ENCODE data around the gene AKAP8. TPM values are rescaled to one million over a fixed set of nuclear protein-coding genes. Genes with fewer than 3 reads are reported as not detected.

AKAP8 gene
- total RNA-seq, 1 experiment from 2014 or later, result 35.8 TPM

- no TSS peak for BruUV-seq (replicated peaks)
These were observed 23.0 kb upstream of the AKAP8 start for GRCh38 chr19:15402411-15403150.

DNA sequence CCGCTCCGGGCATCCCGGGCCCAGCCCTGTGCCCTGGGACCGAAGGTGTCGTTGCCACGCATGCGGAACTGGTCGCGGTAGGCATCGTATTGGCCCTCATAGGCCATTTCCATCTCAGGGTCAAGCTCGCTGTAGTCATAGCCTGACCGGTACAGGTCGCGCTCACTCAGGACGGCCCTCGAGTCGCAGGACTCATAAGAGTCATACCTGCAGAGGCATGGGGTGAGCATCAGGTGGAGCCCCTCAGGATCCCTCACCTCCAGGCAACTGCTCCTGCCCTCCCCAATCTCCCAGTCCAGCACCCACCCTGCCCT, 21.8 kb upstream of the AKAP8 start:
- DNase-seq, result no peak
- no peak overlapping the region for H3K4me3 Mint-ChIP-seq (ENCODE audit: low read depth, unreplicated experiment)
- H3K4me1 Mint-ChIP-seq (ENCODE audit: low read depth, unreplicated experiment), result peaks cover 14% of the 10 kb centered on the region
- no peak for TF ChIP-seq CTCF (IDR thresholded peaks at IDR 0.05; ENCODE audit: unreplicated experiment)
- peaks cover 48% of the 10 kb centered on the region for H3K36me3 Mint-ChIP-seq (ENCODE audit: insufficient read depth, unreplicated experiment)
- CTCF ChIA-PET, result interaction anchor here (0.6 kb wide), 1 partner anchor 1016 kb away, joined by 5 read pairs; no protein-coding TSS in a partner anchor
- no peak overlapping the region for H3K27ac Mint-ChIP-seq (ENCODE audit: unreplicated experiment)
- no peaks in the 10 kb centered on the region for H3K27me3 Mint-ChIP-seq (ENCODE audit: unreplicated experiment)
- no TSS peak for BruUV-seq (replicated peaks)
- intact Hi-C loops (cut with micrococcal nuclease; ENCODE audit: unreplicated experiment), result no loop called here
- no peaks in the 10 kb centered on the region for H3K9me3 Mint-ChIP-seq (ENCODE audit: low read depth, unreplicated experiment)

More at GRCh38 chr19:15402411-15403150, 23.0 kb upstream of the AKAP8 start:
- Mint-ChIP-seq H3K27ac (ENCODE audit: unreplicated experiment) (no peak overlapping the region), H3K4me3 (ENCODE audit: low read depth, unreplicated experiment) (no peak overlapping the region), H3K27me3 (ENCODE audit: unreplicated experiment) (no peaks in the 10 kb centered on the region), H3K9me3 (ENCODE audit: low read depth, unreplicated experiment) (no peaks in the 10 kb centered on the region), H3K4me1 (ENCODE audit: low read depth, unreplicated experiment) (peaks cover 16% of the 10 kb centered on the region), H3K36me3 (ENCODE audit: insufficient read depth, unreplicated experiment) (peaks cover 44% of the 10 kb centered on the region)
- CTCF ChIA-PET, result interaction anchor here (0.7 kb wide), 1 partner anchor 110 kb away, joined by 3 read pairs; no protein-coding TSS in a partner anchor
- DNase-seq, result no peak
- no peak for TF ChIP-seq CTCF (IDR thresholded peaks at IDR 0.05; ENCODE audit: unreplicated experiment)
- intact Hi-C loops (cut with micrococcal nuclease; ENCODE audit: unreplicated experiment), result no loop called here

DNA sequence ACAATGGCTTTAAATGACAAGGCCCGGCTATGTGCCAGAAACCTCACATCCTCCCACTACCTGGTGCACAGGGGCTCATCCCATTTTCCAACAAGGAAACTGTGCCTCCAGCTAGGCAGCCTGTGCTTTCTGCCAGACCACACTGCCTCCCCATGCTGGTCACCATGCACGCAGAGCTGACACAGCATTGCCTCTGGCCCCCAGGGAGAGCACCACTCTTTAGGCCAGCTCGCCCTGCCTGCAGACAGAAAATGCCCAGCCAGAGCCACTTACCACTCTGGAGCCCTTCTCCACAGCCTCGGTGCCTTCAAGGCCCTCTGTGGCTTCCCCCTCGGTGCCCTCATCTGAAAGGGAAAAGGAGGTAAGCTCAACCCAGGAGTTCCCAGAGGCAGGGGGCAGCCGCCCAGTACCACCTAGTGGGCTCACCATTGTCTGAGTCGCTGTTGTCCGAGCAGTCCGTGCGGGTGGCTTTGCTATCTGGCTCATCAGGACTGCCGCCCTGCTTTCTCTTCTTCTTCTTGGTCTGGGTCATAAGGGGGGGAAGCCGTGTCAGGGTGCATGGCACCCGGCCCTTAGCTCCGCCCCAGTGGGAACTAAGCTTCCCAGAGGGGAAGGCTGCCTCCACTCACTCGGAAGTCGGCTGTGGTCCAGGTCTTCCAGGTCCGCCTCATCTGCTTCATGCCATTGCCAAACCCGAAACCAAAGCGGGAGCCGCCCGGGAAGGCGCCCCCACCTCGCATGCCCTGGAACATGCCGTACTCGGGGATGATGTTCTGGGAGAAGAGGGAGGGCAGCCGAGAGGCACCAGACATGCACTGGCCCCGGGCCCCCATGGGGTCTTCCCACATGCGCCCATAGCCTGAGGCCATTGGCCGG, 21.2 kb upstream of the AKAP8 start:
- no peak for TF ChIP-seq CTCF (IDR thresholded peaks at IDR 0.05; ENCODE audit: unreplicated experiment)
- H3K27me3 Mint-ChIP-seq (ENCODE audit: unreplicated experiment), result no peaks in the 10 kb centered on the region
- CTCF ChIA-PET, result interaction anchor here (0.6 kb wide), 1 partner anchor 1015 kb away, joined by 5 read pairs; no protein-coding TSS in a partner anchor
- no peak overlapping the region for H3K4me3 Mint-ChIP-seq (ENCODE audit: low read depth, unreplicated experiment)
- no peaks in the 10 kb centered on the region for H3K9me3 Mint-ChIP-seq (ENCODE audit: low read depth, unreplicated experiment)
- peaks cover 8% of the 10 kb centered on the region for H3K4me1 Mint-ChIP-seq (ENCODE audit: low read depth, unreplicated experiment)
- H3K27ac Mint-ChIP-seq (ENCODE audit: unreplicated experiment), result no peak overlapping the region
- intact Hi-C loops (cut with micrococcal nuclease; ENCODE audit: unreplicated experiment), result no loop called here
- H3K36me3 Mint-ChIP-seq (ENCODE audit: insufficient read depth, unreplicated experiment), result peaks cover 47% of the 10 kb centered on the region
- no peak for DNase-seq
- BruUV-seq (replicated peaks), result TSS peak; percentile 53

GRCh38 chr19:15399635-15400034, 20.0 kb upstream of the AKAP8 start:
- Mint-ChIP-seq H3K36me3 (ENCODE audit: insufficient read depth, unreplicated experiment) (peaks cover 49% of the 10 kb centered on the region), H3K9me3 (ENCODE audit: low read depth, unreplicated experiment) (no peaks in the 10 kb centered on the region), H3K4me1 (ENCODE audit: low read depth, unreplicated experiment) (peaks cover 4% of the 10 kb centered on the region), H3K27me3 (ENCODE audit: unreplicated experiment) (no peaks in the 10 kb centered on the region), H3K4me3 (ENCODE audit: low read depth, unreplicated experiment) (no peak overlapping the region), H3K27ac (ENCODE audit: unreplicated experiment) (no peak overlapping the region)
- no peak for DNase-seq
- CTCF ChIA-PET, result no interaction called here
- intact Hi-C loops (cut with micrococcal nuclease; ENCODE audit: unreplicated experiment), result no loop called here
- BruUV-seq (replicated peaks), result no TSS peak
- TF ChIP-seq CTCF (IDR thresholded peaks at IDR 0.05; ENCODE audit: unreplicated experiment), result no peak

All from Calu3 (cell line).